Measurements from ENCODE around the gene DVL2. TPM values are rescaled to one million over a fixed set of nuclear protein-coding genes. Genes with fewer than 3 reads are reported as not detected.

The DVL2 gene
- total and polyA plus RNA-seq, 2 experiments from 2014 or later, result 19.5 to 41.2 TPM

DNA sequence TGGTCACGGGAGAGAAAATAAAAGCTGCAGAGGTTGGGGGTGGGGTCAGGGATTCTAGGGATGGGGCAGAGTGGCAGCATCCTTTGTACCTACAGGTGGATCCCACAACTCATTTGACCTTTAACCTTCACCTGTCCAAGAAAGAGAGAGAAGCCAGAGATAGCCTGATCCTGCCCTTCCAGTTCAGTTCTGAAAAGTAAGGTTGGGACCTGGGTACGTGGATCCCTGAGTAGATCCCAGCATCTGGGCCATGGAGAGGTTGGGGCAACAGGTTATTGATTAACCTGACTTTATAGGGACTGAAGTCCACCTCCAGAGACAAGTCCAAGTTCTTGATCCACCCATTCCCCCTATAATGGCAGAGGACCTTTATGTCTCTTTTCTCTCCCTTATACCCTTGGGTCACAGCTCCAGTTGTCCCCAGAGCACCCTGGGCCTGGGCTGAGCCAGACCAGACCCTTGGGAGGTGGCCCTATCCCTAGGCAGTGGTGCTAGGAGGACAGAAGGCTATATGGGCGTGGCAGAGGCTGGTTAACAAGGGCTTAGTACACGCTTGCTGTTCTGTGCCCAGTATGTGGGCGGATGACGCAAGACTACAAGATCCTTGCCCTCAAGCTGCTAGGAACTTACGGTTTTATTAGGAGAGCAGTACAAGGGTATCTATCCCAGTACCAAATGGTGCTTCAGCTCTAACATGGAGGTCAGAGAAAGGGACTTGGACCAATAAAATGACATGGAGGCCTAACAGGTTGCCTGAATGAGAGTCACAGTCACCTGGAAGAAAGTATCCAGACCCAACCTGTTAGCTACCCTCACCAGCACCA, 24.6 kb upstream of the DVL2 start:
- H3K9me2 ChIP-seq (ENCODE audit: insufficient read depth), result no peaks in the 10 kb centered on the region
- no peak overlapping the region; the same call in 1 of the 2 replicates for H3K27ac ChIP-seq
- H3K4me1 ChIP-seq (ENCODE audit: insufficient read depth), result peaks cover 10% of the 10 kb centered on the region
- H3K9me3 ChIP-seq (ENCODE audit: low read depth), result no peaks in the 10 kb centered on the region
- DNase-seq, result peak; percentile 82
- H3K4me3 ChIP-seq, result no peak overlapping the region
- TF ChIP-seq EZH2phosphoT487 (IDR thresholded peaks at IDR 0.05; ENCODE audit: insufficient read depth, low read depth) (no peak), EZH2 (IDR thresholded peaks at IDR 0.05; ENCODE audit: insufficient read depth, poor library complexity, severe bottlenecking) (no peak)
- no peaks in the 10 kb centered on the region for H3K27me3 ChIP-seq (replicated peaks; ENCODE audit: insufficient read depth)
- in situ Hi-C loops (cut with MboI), result no loop called here
- peaks cover 11% of the 10 kb centered on the region for H3F3A ChIP-seq (ENCODE audit: insufficient read depth)
- H2AFZ ChIP-seq, result no peak overlapping the region
- H4K20me1 ChIP-seq (ENCODE audit: insufficient read depth), result no peaks in the 10 kb centered on the region
- H3K4me2 ChIP-seq (ENCODE audit: unreplicated experiment), result no peak overlapping the region
- 69 to 80% methylated on average over 7 of the region's 7 CpGs for WGBS, 2 experiments (ENCODE audit: low coverage in 1 of 2, low lambda C conversion rate in 2 of 2, missing lambda C conversion rate in 2 of 2)
- H3K79me2 ChIP-seq (ENCODE audit: insufficient read depth), result peaks cover 14% of the 10 kb centered on the region
- no peak overlapping the region for H3K9ac ChIP-seq
- H3K36me3 ChIP-seq (ENCODE audit: low read depth), result peaks cover 29% of the 10 kb centered on the region

DNA sequence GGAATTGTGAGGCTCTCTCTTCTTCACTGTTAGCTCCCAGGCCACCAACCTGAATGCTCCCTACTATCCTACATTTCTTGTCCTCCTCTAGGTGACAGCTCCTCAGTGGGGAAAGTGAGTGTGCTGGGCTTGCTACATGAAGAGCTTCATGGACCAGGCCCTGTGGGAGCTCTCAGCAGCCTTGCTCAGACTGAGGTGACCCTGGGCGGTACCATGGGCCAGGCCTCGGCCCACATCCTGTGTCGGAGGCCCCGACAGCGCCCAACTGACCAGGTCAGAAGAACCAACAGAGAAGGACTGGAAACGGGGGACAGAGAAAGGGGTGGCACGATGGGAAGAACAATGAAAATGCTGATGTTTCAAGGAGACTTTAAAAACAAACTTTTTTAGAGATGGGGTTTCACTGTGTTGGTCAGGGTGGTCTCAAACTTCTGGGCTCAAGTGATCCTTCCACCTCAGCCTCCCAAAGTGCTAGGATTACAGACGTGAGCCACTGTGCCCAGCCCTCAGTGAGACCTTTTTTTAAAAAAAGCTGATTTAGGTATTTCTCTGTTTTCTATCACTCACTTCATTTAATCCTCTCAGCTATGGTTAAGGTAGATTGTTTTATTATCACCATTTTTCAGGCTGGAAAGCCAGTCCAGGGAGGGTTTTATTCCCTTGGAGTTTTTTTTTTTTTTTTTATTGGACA, 22.6 kb upstream of the DVL2 start:
- H3K4me1 ChIP-seq (ENCODE audit: insufficient read depth), result peaks cover 14% of the 10 kb centered on the region
- H3K9ac ChIP-seq, result no peak overlapping the region
- H3K79me2 ChIP-seq (ENCODE audit: insufficient read depth), result peaks cover 30% of the 10 kb centered on the region
- H4K20me1 ChIP-seq (ENCODE audit: insufficient read depth), result no peaks in the 10 kb centered on the region
- H3K9me2 ChIP-seq (ENCODE audit: insufficient read depth), result no peaks in the 10 kb centered on the region
- H3K27ac ChIP-seq, result no peak overlapping the region
- DNase-seq, result no peak
- no peaks in the 10 kb centered on the region for H3K27me3 ChIP-seq (replicated peaks; ENCODE audit: insufficient read depth)
- no peak overlapping the region for H3K4me2 ChIP-seq (ENCODE audit: unreplicated experiment)
- 90 to 94% methylated on average over 8 of the region's 8 CpGs for WGBS, 2 experiments (ENCODE audit: low coverage in 1 of 2, low lambda C conversion rate in 2 of 2, missing lambda C conversion rate in 2 of 2)
- H3K9me3 ChIP-seq (ENCODE audit: low read depth), result no peaks in the 10 kb centered on the region
- in situ Hi-C loops (cut with MboI), result no loop called here
- H2AFZ ChIP-seq, result no peak overlapping the region
- no peak overlapping the region for H3K4me3 ChIP-seq
- H3K36me3 ChIP-seq (ENCODE audit: low read depth), result peaks cover 29% of the 10 kb centered on the region
- peaks cover 14% of the 10 kb centered on the region for H3F3A ChIP-seq (ENCODE audit: insufficient read depth)
- TF ChIP-seq EZH2 (IDR thresholded peaks at IDR 0.05; ENCODE audit: insufficient read depth, poor library complexity, severe bottlenecking) (no peak), EZH2phosphoT487 (IDR thresholded peaks at IDR 0.05; ENCODE audit: insufficient read depth, low read depth) (no peak)

DNA sequence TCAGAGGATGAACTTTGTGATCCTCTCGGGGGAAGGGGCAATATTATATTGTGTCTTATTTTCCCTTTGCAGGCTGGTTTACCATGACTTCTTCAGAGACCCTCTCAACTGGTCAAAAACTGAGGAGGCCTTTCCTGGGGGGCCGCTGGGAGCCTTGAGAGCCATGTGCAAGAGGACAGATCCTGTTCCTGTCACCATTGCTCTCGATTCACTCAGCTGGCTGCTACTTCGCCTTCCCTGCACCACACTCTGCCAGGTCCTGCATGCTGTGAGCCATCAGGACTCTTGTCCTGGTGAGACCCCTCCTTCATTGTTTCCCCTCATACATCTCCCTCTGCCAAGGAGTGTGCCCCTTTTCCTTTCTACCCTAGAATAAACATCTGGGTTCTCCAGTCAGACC, 20.2 kb upstream of the DVL2 start:
- no peaks in the 10 kb centered on the region for H3K9me3 ChIP-seq (ENCODE audit: low read depth)
- H3K9me2 ChIP-seq (ENCODE audit: insufficient read depth), result no peaks in the 10 kb centered on the region
- no peak overlapping the region for H3K4me2 ChIP-seq (ENCODE audit: unreplicated experiment)
- DNase-seq, result no peak
- H4K20me1 ChIP-seq (ENCODE audit: insufficient read depth), result no peaks in the 10 kb centered on the region
- no peak overlapping the region for H2AFZ ChIP-seq
- WGBS, 2 experiments (ENCODE audit: low coverage in 1 of 2, low lambda C conversion rate in 2 of 2, missing lambda C conversion rate in 2 of 2), result 84 to 88% methylated on average over 4 of the region's 4 CpGs
- no peak overlapping the region for H3K9ac ChIP-seq
- peaks cover 14% of the 10 kb centered on the region for H3F3A ChIP-seq (ENCODE audit: insufficient read depth)
- H3K27ac ChIP-seq, result no peak overlapping the region
- in situ Hi-C loops (cut with MboI), result no loop called here
- no peak overlapping the region for H3K4me3 ChIP-seq
- peaks cover 20% of the 10 kb centered on the region for H3K4me1 ChIP-seq (ENCODE audit: insufficient read depth)
- H3K27me3 ChIP-seq (replicated peaks; ENCODE audit: insufficient read depth), result no peaks in the 10 kb centered on the region
- peaks cover 29% of the 10 kb centered on the region for H3K36me3 ChIP-seq (ENCODE audit: low read depth)
- peaks cover 49% of the 10 kb centered on the region for H3K79me2 ChIP-seq (ENCODE audit: insufficient read depth)
- no peak for TF ChIP-seq EZH2phosphoT487 (IDR thresholded peaks at IDR 0.05; ENCODE audit: insufficient read depth, low read depth)
- TF ChIP-seq EZH2 (IDR thresholded peaks at IDR 0.05; ENCODE audit: insufficient read depth, poor library complexity, severe bottlenecking), result no peak

DNA sequence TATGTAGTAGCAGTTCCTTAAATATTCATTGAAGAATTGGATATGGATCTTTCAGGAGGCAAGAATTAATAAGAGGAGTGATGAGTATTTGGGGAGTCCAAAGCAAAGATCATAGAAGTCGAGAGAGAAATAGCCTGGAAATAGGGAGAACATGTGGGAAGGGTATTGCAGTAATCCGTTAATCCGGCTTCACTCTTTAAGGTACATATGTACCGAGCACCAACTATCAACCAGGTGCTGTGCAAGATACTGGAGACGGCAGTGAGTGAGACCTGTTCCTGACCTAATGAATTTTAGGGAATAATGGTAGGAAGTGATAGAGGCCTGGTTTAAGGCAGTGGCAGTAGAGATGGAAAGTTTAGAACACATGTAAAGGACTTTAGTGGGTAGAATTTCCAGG, 18.8 kb upstream of the DVL2 start:
- Histone ChIP-seq H3F3A (ENCODE audit: insufficient read depth) (peaks cover 4% of the 10 kb centered on the region; the same call in 1 of the 2 replicates), H3K9ac (peak overlapping the region; percentile 96), H3K36me3 (ENCODE audit: low read depth) (peaks cover 22% of the 10 kb centered on the region), H2AFZ (peak overlapping the region; percentile 89), H3K9me2 (ENCODE audit: insufficient read depth) (no peaks in the 10 kb centered on the region), H4K20me1 (ENCODE audit: insufficient read depth) (no peaks in the 10 kb centered on the region), H3K79me2 (ENCODE audit: insufficient read depth) (peaks cover 63% of the 10 kb centered on the region), H3K27me3 (replicated peaks; ENCODE audit: insufficient read depth) (no peaks in the 10 kb centered on the region), H3K4me2 (ENCODE audit: unreplicated experiment) (peak overlapping the region; percentile 94), H3K27ac (peak overlapping the region; percentile 99), H3K9me3 (ENCODE audit: low read depth) (no peaks in the 10 kb centered on the region), H3K4me3 (peak overlapping the region; percentile 97), H3K4me1 (ENCODE audit: insufficient read depth) (peaks cover 13% of the 10 kb centered on the region)
- 80 to 81% methylated on average over 5 of the region's 5 CpGs for WGBS, 2 experiments (ENCODE audit: low coverage in 1 of 2, low lambda C conversion rate in 2 of 2, missing lambda C conversion rate in 2 of 2)
- no peak for DNase-seq
- TF ChIP-seq EZH2phosphoT487 (IDR thresholded peaks at IDR 0.05; ENCODE audit: insufficient read depth, low read depth) (no peak), EZH2 (IDR thresholded peaks at IDR 0.05; ENCODE audit: insufficient read depth, poor library complexity, severe bottlenecking) (no peak)
- in situ Hi-C loops (cut with MboI), result no loop called here

All from GM23248 (cell line).